HG02981 (cell line): ENCODE results near the gene BARHL1.

Experiments used
- ATAC-seq: cut with Tn5 transposase; IDR thresholded peaks from one replicate; pipeline ENCODE4 v1.9.1; 2021; ENCODE audit warnings: mild to moderate bottlenecking, moderate library complexity; ENCODE audit not compliant: unreplicated experiment

The BARHL1 gene

DNA sequence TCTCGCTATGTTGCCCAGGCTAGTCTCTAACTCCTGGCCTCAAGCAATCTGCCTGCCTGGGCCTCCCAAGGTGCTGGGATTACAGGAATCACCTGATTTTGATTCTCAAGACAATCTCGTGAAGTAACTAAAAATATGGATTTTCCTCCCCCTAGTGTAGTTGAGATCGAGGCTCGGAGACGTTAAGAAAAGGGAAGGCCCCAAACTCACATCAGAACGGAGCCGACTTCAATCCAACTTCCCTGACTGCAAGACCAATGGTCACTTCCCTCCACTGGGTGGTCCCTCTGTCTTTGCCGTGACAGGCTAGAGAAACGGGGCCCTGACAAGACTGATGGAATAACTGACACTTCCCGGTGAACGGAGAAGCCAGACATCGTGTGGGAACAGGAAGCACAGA is 28.3 kb downstream of the BARHL1 start:
- no peak for ATAC-seq

DNA sequence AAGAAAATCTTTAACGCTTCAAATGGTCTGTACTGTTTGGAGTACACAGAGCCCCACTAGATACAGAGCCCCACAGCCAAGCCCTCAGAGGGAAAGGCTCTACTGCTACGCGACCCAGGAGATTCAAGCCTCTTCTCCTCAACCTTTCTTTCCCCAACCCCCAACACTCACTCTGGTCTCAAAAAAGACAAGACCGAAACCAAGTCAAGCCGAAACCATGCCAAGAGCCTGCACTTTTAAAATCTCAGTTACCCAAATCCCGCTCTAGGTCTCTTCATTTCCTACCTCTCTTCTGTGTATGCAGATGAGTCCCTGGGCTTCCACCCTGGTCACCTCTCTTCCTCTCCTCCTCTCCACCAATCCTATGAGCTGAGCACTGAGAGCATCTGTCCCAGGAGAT is 31.9 kb downstream of the BARHL1 start:
- ATAC-seq, result no peak

DNA sequence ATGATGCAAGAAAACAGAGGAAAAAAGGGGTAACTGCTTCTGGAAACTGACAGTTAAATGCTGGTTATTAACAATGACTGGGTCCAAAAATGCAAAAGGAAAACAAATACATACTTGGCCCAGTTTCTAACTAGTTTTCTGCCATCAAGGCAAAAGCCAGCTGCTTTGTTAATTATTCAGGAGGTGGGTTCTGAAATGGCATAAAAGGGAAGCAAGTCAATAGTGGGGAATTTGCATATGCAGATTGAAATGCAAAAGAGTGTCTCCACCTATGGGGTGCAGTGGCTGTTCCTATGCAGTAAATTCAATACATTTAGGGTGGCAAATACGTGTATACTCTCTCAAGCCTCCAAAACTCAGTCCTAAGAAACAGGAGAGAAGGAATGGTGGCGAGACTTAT is 33.4 kb downstream of the BARHL1 start:
- no peak for ATAC-seq

DNA sequence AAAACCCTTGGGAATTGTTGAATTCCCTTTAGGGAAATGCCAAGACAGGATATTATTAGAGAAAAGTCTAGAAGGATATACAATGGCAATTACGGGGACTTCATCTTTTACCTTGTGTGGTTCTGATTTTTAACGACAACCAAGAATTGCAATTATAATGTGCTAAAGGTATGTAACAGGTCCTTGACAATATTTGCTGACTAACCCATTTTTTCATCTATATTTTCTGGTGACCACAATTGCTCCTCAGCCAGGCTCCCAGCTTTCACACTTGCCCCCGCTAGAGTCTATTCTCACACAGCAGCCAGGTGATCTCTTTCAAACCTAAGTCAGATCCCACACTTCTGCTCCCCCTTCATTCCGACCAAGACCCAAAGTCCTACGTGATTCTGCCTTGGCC is 34.3 kb downstream of the BARHL1 start:
- no peak for ATAC-seq

DNA sequence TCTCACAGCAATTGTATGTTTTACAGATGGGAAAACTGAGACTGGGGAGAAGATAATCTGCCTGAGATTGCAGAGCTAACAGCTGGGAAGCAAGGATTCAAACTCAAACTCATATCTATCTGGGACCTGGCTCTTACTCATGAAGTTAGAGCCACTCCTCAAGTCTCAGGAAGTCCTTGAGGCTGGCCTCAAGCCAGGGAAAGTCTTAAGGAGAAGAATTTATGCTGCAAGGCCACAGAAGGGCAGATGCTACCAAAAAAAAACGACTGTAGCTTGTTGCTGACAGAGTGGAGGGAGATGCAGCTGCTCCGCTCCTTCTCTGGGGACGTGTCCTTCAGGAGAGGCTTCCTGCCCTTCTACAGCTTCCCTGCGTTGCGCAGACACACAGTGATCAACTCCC is 39.8 kb downstream of the BARHL1 start:
- ATAC-seq, result no peak

DNA sequence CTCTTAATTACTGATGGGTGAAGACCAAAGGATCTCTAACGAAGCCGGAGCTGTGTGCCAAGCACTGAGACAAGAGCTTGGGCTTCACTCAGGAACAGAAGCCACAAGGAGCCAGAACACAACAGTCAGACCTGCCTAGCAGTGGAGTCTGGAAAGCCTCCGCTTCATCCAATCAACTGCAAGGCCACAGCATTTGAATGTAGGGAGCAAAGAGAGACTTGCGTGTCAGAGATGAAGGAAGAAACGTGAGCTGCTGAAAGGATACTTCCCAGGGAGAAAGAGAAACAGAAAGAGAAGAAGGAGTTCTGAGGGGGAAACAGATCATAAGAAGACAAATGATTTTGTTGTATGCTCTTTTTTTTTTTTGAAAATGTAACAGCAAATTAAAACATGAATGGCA is 43.9 kb downstream of the BARHL1 start:
- ATAC-seq, result no peak

DNA sequence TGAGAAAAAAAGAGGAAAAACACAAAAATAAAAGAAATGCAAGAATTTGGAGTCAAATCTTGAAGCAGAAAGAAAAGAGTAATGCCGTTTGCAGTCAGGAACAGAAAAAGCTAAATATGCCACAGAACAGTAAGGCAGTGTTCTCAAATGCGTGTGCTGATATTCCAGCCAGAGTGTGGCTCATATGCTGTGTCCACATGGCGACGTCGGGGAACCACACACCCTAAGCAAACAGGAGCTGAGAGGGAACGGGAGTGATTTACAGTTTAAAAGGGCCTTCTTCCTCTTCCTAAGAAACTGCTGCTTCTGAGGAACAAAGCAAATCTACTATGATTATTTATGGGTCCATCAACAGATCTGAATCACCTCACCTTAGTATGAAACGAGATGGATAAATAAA is 44.7 kb downstream of the BARHL1 start:
- ATAC-seq, result no peak

DNA sequence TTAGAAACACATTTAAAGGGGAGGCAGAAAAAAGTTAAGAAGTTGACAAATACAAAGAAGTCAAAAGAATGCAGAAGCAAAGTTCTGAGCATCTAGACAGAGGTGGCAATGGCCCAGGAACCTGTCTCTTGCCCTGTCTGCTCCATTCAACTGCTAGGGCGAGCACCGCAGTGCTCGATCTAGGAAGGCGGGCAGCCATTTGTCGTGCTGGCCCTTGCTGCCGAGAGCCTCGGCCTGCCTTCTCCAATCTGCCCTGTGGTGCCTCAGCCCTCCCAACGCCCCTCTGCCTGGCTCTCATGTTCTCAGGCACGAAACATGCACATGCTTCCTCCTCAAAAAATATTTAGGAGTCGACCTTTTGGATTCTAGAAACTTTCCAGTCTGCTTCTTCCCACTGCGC is 45.2 kb downstream of the BARHL1 start:
- ATAC-seq, result no peak

DNA sequence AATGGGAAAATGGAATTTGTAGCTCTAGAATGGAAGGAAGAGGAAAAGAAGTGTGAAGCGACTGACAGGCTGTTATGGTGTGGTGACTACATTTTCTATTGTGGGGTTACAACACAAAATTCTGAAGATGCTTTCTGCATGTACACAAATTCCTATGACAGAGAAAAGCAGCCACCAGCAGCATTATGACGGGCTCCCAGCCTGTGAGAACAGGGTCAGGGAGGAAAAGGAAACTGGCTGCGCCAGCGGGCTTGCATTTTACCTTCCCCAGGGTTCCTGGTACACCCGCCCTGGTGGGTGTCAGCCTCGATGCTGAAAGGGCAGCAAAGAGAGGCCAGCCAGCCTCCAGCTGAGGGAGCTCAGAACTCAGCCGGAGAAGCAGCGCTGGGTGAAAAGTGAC is 46.3 kb downstream of the BARHL1 start:
- ATAC-seq, result no peak

DNA sequence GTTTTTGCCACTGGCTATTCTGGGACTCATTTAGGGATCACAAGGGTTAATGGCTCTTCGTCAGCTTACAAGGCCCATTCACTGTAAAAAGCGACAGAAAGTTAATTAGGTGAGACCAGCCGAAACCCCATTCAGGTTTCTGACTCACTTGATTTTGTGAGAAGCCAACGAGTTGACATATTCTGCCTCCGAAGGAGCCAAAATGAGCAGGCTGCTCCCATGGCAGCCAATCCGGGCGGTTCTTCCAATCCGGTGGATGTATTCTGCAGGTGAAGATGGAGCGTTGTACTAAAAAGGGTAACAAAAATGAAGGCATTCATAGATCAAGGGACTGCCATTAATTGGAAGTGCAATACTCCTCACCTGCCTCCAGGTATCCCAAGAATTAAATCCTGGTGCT is 47.7 kb downstream of the BARHL1 start:
- no peak for ATAC-seq

DNA sequence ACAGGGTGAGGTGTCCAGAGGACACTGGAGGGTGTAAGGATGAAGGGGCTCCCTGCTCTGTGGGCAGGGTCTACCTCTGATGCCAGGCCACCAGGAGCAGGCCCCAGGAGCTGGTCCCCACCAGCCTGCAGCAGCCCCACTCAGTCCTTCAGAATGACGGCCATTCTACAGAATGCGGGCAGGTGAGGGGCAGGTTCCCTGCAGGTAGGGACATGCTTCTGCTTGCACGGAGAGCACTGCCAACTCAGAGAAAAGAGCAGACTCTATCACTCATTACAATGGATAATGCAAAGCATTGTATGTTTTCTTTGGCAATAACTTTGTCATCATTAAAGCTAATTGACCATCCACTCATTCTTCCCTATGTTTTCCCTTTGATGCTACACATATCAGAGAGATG is 48.4 kb downstream of the BARHL1 start:
- ATAC-seq, result no peak

DNA sequence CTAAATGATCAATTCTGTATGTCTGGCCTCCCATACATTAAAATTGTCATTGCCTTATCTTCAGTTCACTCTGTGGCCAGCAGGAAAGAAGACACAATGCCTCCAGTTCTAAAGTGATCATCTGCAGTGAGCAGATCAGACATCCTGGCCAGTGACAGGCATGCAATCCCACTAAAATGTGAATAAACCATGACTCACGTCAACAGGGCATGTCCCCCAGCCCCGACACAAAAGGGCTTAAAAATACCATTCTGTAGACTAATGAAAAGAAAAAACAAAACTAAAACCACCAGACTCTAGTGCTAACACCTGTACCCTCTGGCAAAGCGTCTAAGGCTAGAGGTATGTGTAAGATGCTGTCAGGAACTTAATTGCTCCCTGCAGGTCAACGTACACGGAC is 48.9 kb downstream of the BARHL1 start:
- no peak for ATAC-seq

DNA sequence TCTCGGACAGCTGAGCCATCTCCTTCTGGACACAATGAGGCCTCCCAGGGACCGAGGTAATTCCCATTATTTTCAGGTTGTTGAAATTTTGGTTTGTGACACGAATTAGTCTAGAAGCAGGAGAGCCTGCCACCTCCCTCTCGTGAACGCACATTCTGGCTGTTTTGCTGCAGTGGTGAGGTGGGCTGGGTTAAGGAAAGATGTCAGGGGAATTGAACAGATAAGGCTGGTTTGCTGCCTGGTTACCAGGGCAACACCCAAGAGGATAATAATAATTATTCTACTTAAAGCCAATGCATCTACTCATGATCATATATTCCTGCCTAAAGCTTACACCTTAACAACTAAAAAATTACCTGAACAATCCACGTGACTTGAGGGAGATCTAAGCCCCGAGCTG is 49.3 kb downstream of the BARHL1 start:
- ATAC-seq, result no peak

DNA sequence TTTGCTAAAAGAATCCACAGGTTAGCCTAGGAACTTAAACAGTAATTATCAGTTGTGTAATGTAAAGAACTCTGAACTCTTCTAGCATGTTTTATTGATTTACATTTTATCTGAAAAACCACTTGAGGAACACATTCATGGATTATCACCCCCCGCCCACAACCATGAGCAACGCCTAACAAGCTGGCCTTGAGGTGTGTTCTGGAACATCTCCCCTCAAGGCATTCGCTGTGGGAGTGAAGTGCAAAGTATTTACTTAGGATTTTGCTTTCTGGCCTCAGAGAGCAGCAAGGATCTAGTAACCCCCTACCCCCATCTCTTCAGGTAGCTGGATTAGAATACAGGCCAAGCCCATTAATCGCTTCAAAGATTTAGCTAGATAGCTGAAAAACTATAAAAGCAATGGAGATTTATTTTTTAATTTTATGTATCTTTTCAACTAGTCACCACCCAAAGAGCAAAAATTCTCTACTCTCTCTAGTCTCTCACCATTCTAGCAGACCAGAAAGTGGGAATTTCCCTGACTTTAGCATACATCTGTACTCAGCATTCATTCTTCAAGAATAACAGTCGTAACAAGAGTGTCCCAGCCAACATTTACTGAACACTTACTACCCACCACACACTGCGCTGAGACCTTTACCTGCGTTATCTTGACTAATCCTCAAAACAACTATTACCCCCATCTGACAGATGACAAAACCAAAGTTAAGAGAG is 50.2 kb downstream of the BARHL1 start:
- no peak for ATAC-seq

DNA sequence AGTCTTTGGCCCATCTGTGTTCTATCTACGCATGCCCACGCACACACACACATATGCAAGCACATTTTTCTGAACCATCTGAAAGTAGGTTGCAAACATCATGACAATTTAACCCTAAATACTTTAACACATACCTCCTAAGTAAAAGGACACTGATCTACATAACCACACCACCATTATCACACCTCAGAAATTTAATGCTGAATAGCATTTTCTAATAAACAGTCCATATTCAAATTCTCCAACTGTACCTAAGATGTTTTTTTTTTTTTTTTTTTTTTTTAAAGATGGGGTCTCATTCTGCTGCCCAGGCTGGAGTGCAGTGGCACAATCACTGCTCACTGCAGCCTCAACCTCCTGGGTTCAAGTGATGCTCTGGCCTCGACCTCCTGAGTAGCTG is 51.9 kb downstream of the BARHL1 start:
- no peak for ATAC-seq

DNA sequence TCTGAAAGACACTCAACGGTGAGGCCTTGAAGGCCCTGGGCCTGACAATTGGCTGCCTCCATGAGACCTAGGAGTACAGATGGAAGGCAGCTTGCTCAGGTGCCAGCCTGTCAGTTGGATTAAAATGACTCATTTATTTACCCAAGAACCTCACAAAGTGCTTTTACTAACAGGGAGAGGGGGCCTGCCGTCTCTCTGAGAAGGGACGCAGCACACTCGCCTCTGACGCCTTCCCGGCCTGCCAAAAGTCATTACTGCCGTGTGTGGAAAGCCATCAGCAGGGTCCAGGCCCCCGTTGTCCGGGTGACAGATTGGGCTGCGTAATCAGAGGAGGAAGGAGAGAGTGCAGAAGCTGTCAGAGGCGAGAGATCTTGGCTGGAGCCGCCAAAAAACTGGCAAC is 54.9 kb downstream of the BARHL1 start:
- ATAC-seq, result no peak

DNA sequence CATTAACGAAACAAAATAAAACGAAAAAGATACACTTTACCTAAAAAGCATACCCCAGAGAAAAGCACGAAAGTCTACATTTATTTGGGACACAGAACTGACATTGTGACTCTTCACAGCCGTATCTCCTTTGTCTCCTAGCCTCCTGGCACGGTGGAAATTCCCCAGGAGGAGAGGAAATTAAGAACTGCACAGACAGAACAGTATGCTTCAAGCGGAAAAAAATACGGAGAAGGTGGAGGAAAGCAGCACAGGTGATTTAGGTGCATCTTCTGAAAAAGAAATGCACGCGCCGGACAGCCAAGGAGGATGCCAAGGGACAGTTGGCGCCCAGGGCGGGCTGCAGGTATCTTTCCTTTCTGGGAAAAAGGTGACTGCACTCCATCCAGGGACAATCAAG is 55.4 kb downstream of the BARHL1 start:
- no peak for ATAC-seq

DNA sequence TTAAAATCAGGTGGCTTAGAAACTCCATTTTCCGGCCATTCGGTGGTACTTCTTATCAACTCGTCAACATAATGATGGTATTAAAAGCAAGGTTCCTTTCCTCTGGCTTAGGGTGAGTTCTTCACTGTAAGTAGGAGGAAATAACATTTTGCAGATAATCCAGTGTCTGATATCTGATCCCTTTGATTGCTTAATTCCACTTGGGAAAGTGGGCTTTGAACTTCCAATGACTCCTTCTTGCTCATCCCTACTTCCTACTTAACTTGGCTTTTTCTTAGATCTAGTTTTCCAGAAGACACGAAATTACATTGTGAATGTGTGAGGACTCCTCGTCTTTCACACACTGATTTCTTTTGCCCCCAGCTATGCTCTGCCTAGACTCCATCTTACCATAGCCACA is 55.8 kb downstream of the BARHL1 start:
- no peak for ATAC-seq

DNA sequence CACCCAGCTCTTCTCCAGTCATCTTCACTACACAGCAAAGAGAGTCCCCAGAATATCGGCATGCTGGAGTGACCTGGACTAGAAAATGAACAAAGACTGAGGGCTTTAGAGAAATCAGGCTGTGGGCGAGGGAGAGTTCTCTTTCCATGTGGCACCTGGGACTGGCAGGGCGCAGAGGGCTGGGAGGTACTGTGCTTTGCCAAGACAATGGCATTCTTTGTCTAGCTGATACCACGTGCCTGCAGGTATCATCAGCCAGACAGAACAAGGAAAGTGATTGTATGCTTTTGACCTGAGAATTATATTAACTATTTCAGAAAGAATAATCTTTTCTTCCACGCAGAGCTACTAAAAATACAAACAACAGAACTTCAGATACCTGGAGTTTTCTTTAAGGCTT is 56.9 kb downstream of the BARHL1 start:
- no peak for ATAC-seq
